ENCODE data around the gene SCNN1A. TPM values are rescaled to one million over a fixed set of nuclear protein-coding genes. Genes with fewer than 3 reads are reported as not detected.
"Not testable (repeated sequence)": the region's sequence is repeated elsewhere in the genome, so short reads cannot be mapped to it uniquely, and the experiment has no call there.

The SCNN1A gene
- polyA plus RNA-seq, 4 donors, result 69.0 to 87.4 (median 77.4) TPM

DNA sequence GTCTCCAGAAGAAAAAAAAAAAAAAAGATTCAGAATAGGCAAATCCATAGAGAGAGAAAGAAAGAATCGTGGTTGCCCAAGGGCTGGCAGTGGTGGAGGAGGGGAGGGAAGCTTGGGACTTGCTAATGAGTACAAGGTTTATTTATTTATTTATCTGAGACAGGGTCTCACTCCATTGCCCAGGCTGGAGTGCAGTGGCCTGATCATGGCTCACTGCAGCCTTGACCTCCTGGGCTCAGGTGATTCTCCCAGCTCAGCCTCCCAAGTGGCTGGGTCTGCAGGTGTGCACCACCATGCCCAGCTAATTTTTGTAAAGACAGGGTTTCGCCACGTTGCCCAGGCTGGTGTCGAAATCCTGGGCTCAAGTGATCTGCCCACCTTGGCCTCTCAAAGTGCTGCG is 23.7 kb downstream of the SCNN1A start:
- DNase-seq (ENCODE audit: low read depth in 4 of 4, low spot score in 2 of 4), result no peak

DNA sequence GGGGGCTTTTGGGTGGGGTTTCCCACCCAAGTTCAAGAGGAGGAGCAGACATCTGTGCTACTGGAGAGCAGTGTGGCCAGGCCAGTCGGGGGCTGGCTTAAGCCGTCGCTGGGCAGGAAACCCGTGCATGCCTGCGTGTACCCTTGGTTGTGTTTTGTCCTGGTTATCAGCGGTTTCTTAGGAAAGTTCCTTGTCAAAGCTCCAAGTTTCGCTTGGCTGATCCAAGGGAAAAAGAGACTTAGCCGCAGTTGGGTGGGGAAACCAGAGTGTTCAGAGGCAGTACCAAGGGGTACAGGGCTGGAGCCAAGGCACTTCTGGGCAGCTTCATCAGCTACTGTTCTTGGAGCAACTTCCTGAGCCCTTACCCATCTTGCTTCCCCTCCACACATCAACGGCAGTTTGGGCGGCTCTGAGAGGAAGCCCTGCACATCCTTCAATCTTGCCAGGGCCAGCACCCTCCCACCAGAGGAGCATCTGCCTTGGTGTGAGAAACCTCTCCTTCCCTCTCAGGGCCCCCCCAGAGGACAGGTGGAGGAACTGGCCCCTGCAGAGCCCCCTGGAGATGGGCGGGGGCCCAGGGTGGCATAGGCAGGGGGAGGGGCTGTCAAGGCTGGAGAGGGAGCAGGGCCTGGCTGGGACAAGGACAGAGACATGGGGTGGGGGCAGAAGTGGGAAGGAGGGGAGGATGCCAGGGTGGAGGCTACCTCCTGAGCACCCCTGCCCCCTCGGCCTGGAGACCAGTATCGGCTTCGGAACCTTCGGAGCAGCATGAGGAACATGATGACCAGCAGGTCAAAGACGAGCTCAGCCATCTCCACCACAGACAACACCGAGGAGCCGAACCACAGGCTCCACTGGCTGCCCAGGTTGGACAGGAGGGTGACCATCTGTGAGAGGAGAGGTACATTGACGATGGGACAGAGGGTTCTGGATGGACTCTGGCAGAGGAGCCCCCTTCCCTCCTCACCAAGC is 27.7 kb downstream of the SCNN1A start:
- DNase-seq (ENCODE audit: low read depth in 4 of 4, low spot score in 2 of 4), result no peak

DNA sequence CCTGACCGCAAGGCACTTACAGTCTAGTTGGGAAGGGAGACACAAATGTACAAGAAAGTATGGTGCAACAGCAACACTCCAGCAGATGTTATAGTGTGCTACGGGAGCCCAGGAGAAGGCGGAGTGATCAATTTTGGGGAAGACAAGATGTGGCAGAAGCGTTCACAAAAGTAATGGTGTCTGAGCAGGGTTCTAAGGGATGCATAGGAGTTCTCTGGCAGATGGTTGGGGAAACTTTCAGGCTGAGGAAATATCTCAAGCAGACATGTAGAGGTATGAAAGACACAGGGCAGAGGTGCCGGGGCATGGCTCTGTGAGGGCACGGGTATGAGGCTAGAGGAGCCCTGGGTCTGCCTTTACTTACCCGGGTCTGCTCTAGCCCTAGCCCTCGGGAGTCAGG is 28.4 kb downstream of the SCNN1A start:
- DNase-seq (ENCODE audit: low read depth in 4 of 4, low spot score in 2 of 4), result no peak

DNA sequence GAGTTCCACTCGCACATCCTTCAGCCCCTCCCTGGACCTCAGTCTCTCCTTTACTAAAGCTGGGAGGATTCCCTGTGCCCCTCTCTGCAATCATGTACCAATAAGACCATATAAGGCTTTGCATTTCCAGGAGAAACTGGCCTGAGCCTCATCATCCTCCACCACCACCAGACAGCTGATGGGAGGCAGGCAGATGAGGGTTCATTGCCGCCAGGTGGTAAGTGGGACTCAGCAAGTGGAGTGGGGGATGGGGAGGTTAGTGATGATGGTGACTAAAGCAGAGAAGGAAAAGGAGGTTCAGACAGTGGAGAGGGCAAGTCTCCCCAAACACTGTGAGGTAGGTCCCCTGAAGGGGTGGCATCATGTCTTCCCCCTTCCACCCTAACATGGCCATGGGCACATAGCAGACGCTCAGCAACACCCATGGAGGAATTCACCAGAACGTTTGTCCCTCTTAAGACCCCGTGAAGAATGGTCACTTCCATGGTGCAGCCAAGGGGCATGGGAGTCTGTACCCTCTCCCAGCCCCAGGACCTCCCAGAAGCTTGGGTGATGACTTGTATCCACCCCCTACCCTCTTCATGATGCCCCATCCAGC is 29.0 kb downstream of the SCNN1A start:
- no peak for DNase-seq (ENCODE audit: low read depth in 4 of 4, low spot score in 2 of 4)

DNA sequence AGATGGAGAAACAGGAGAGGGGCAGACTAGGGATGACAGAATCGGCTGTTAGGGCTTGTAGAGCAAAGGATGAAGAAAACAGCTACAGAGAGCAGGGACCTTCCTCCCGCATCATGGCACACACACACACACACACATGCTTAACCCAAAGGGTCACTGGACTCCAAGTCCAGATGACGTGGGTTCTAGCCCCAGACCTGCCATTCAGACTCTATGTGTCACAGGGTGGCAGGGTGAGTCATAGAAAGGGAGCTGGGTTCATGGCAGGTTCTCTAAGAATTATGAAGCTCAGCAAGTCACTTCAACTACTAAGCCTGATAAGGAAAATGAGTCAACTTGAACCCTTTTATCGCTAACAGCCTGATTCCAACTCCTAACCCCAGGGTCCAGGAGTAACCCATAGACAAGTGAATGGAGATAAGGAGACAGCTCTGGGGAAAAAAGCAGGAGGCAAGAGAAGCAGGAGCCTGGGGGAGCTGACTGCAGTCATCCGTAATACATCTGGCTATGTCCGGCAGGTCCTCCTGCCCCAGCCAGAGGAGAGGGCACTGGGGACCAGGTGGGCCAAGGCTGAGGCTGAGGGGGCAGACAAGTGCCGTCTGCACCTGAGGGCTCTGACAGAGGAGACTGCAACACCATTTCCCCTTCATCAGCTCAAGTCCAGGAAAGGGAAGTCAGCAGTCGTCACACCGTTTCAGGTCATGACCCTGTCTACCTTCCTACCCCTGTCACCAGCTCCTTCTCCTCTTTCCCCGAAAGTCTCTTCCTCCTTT is 29.9 kb downstream of the SCNN1A start:
- no peak for DNase-seq (ENCODE audit: low read depth in 4 of 4, low spot score in 2 of 4)

DNA sequence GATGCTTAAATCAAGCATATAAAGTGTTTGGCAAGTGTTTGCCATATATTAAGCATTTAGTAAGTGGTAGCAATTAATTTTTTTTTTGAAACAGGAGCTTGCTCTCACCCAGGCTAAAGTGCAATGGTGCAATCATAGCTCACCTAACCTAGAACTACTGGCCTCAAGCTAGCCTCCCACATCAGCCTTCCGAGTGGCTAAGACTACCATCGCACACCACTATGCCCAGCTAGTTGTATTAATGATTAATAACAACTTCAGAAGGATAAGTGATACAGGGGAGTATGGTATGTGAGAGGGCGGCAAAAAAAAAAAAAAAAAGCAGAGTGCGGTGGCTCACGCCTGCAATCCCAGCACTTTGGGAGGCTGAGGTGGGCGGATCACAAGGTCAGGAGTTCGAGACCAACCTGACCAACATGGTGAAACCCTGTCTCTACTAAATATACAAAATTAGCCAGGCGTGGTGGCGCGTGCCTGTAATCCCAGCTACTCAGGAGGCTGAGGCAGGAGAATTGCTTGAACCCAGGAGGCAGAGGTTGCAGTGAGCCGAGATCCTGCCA is 31.2 kb downstream of the SCNN1A start:
- not testable (repeated sequence) for DNase-seq (ENCODE audit: low read depth in 4 of 4, low spot score in 2 of 4)

- DNase-seq (ENCODE audit: low read depth in 4 of 4, low spot score in 2 of 4), result no peak
Observed at GRCh38 chr12:6343518-6343917, 31.8 kb downstream of the SCNN1A start.

- DNase-seq (ENCODE audit: low read depth in 4 of 4, low spot score in 2 of 4), result no peak
Observed at GRCh38 chr12:6342140-6342889, 33.0 kb downstream of the SCNN1A start.

DNA sequence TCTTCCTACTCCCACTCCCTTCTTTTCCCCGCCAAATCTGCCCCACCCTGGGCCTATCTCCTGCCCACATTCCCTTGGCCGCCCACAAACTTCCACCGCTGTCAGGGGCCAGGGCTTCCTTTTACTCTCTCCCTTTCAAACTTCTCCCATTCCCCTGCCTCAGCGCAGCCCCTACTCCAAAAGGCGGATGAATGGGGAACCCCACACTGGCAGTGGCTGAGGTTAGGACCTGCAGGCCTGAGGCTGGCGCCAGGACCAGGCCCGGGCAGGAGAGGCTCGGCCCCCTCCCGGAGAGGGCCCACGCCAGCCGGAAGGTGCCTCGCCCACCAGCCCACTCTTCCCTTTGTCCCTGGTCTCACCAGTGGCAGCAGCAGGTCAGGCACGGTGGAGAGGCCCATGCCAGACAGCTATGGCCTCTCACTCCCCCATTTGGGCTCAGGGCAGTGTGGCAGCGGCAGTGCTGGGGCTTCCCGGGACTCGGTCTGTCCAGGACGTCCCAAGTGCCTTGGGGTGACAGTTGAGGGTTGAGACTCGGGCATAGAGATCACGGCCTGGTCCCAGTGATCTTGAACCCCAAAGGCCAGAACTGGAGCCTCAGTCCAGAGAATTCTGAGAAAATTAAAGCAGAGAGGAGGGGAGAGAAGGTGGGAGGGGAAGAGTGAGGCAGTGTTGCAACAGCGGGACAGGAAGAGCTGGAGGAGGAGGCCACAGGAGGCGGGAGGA is 33.8 kb downstream of the SCNN1A start, which contains the start of gene TNFRSF1A:
TNFRSF1A (minus strand) TSS at position 660 of the 723 bp plus-strand sequence; CDS start at position 398, 262 bp downstream.
- peak in 1 of 4 donors; percentile 64 for DNase-seq (ENCODE audit: low read depth in 4 of 4, low spot score in 2 of 4)

DNA sequence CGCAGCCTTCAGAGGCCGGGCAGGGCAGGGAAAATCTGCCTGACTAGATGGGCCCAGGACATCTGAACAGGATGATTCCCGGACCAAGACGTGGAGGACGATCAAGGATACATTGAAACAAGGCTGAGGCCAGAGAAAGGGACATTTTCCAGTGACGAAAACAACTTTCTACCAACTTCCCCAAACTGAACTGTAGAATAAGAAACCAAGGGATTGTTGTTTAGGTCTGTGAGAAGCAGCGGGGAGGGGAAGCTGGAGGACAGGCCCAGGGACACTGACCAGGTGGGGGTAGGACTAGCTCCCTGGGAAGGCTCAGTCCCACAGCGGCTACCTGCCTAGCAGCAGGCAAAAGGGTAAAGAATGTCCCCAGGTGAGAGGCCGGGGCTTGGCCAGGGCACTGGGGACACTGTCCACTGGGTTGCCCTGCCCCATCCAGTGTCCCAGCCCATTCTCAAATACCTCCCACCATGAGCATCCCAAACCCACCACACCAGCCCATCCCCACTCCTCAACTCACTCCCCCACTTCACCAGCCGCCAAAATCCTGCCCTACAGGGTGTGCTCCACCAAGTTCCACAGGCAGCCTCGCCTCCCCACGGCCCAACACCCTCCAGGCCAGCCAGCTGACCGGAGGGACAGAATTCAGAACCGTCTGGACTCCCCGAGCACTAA is 34.5 kb downstream of the SCNN1A start:
- no peak for DNase-seq (ENCODE audit: low read depth in 4 of 4, low spot score in 2 of 4)

- no peak for DNase-seq (ENCODE audit: low read depth in 4 of 4, low spot score in 2 of 4)
Observed at GRCh38 chr12:6340032-6340638, 35.2 kb downstream of the SCNN1A start.

- DNase-seq (ENCODE audit: low read depth in 4 of 4, low spot score in 2 of 4), result no peak
Observed at GRCh38 chr12:6338955-6339354, 36.4 kb downstream of the SCNN1A start.

- not testable (repeated sequence) for DNase-seq (ENCODE audit: low read depth in 4 of 4, low spot score in 2 of 4)
Observed at GRCh38 chr12:6338536-6338935, 36.8 kb downstream of the SCNN1A start.

DNA sequence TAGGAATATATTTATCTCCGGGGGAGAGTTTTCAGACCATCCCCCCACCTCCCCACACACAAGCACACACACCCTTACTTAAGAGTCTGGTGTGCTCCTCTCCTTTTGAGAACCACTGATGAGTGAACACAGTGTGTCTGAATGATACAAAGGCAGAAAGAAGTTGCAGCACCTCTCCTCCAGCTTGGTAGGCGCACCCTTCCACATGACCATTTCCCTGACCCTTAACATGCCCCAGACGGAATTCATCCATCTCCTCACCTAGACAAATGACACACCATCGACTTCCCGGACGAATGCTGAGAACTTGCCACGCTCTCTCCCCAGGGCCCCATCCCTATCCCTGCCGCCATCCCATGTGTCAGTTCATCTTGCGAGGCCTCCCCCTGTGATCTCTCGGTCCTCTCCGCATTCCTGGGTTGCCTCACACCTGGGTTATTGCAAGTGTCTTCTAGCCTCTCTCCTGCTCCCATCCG is 37.4 kb downstream of the SCNN1A start:
- no peak for DNase-seq (ENCODE audit: low read depth in 4 of 4, low spot score in 2 of 4)

GRCh38 chr12:6336889-6337853 is 38.2 kb downstream of the SCNN1A start:
- no peak for DNase-seq (ENCODE audit: low read depth in 4 of 4, low spot score in 2 of 4)

GRCh38 chr12:6336079-6336888 is 39.1 kb downstream of the SCNN1A start:
- peak; percentile 79 to 94 (median 88) for DNase-seq (ENCODE audit: low read depth in 4 of 4, low spot score in 2 of 4)
